Right ventricle myocardium inferior (tissue), 1 donor: ENCODE data around the gene PHKA1. TPM values are rescaled to one million over a fixed set of nuclear protein-coding genes. Genes with fewer than 3 reads are reported as not detected.
"Not testable (repeated sequence)": the region's sequence is repeated elsewhere in the genome, so short reads cannot be mapped to it uniquely, and the experiment has no call there.

Source experiments
- ATAC-seq: fragments of 200-7000 bp; cut with Tn5 transposase; one replicate; pipeline ENCODE4 v1.9.1; 2020; ENCODE audit warnings: mild to moderate bottlenecking, moderate library complexity
- DNase-seq: peaks from one replicate; pipeline ENCODE4 v3.0.0; 2021; ENCODE audit errors: missing footprints
- intact Hi-C: fragments of 100-400 bp; cut with DNase I; formaldehyde crosslinking; loops from one replicate; pipeline ENCODE4 v1.11.0; 2022
- long read RNA-seq: library from polyadenylated mRNA; unstranded; transcript quantifications from one replicate; pipeline ENCODE4 v2.0.0, GENCODE V29; 2021
- total RNA-seq: library from RNA; stranded (reverse); fragmentation: NEBNext Ultra II Directional; extraction: Animal tissue kit (Norgen Biotek cat#: 25700); gene quantifications from one replicate; pipeline ENCODE4 v1.2.1, GENCODE V29; 2021
- donor health status: DM: no; HTN: yes; CAD: no; lungs with severe emphysema.

The PHKA1 gene
- total RNA-seq = 16.1 TPM
- long read RNA-seq, full-length matches to known transcripts = 1 of 6 reads
- long read RNA-seq, partial matches to known transcripts = 2 of 6 reads
- long read RNA-seq, other reads (novel, unspliced or antisense) = 3 of 6 reads

GRCh38 chrX:72713599-72714477 is at the start of gene PHKA1:
Gene PHKA1, minus strand, starts transcription at chrX:72714306. Its CDS starts 426 bp downstream, at chrX:72713880.
- ATAC-seq (peak; percentile 71), DNase-seq (peak; percentile 68)
- intact Hi-C loops = not testable (repeated sequence)

GRCh38 chrX:72760454-72760853 is 46.3 kb upstream of the PHKA1 start:
- ATAC-seq, DNase-seq, intact Hi-C loops: not testable (repeated sequence)

GRCh38 chrX:72748545-72748944 is 34.4 kb upstream of the PHKA1 start:
- intact Hi-C loops, DNase-seq: not testable (repeated sequence)

GRCh38 chrX:72745546-72745945 is 31.4 kb upstream of the PHKA1 start:
- intact Hi-C loops, ATAC-seq, DNase-seq: not testable (repeated sequence)

More at GRCh38 chrX:72748545-72748944, 34.4 kb upstream of the PHKA1 start:
- not testable (repeated sequence) for ATAC-seq

- ATAC-seq (no peak), DNase-seq (no peak)
- intact Hi-C loops = no loop called here
Observed at GRCh38 chrX:72735561-72735960, 21.5 kb upstream of the PHKA1 start.

- ATAC-seq, DNase-seq, intact Hi-C loops: not testable (repeated sequence)
Observed at GRCh38 chrX:72733636-72734035, 19.5 kb upstream of the PHKA1 start.

- ATAC-seq (no peak), DNase-seq (no peak)
- intact Hi-C loops = no loop called here
Observed at GRCh38 chrX:72727846-72728245, 13.7 kb upstream of the PHKA1 start.

- DNase-seq (no peak), ATAC-seq (no peak)
- intact Hi-C loops = no loop called here
Observed at GRCh38 chrX:72716766-72717165, 2.7 kb upstream of the PHKA1 start.

GRCh38 chrX:72715546-72715945 is 1.4 kb upstream of the PHKA1 start:
- DNase-seq = no peak
- intact Hi-C loops = no loop called here
- ATAC-seq = no peak

GRCh38 chrX:72714478-72714916 is 391 bp upstream of the PHKA1 start:
- ATAC-seq = peak; percentile 95
- intact Hi-C loops = no loop called here
- peak; percentile 74 for DNase-seq

- intact Hi-C loops = no loop called here
- DNase-seq (no peak), ATAC-seq (no peak)
Observed at GRCh38 chrX:72713130-72713529, 976 bp downstream of the PHKA1 start.

GRCh38 chrX:72712094-72712755 is 1.9 kb downstream of the PHKA1 start:
- no peak for DNase-seq
- ATAC-seq = no peak
- intact Hi-C loops = no loop called here

- ATAC-seq = no peak
- no peak for DNase-seq
- intact Hi-C loops = no loop called here
Observed at GRCh38 chrX:72705814-72706213, 8.3 kb downstream of the PHKA1 start.

- intact Hi-C loops = no loop called here
- DNase-seq (no peak), ATAC-seq (no peak)
Observed at GRCh38 chrX:72705111-72705510, 9.0 kb downstream of the PHKA1 start.

- intact Hi-C loops = no loop called here
- ATAC-seq (no peak), DNase-seq (no peak)
Observed at GRCh38 chrX:72694170-72694569, 19.9 kb downstream of the PHKA1 start.

GRCh38 chrX:72693477-72693876 is 20.6 kb downstream of the PHKA1 start:
- intact Hi-C loops = no loop called here
- no peak for DNase-seq
- ATAC-seq = no peak

- intact Hi-C loops = no loop called here
- no peak for ATAC-seq
- no peak for DNase-seq
Observed at GRCh38 chrX:72687396-72687795, 26.7 kb downstream of the PHKA1 start.

- ATAC-seq (no peak), DNase-seq (no peak)
- intact Hi-C loops = no loop called here
Observed at GRCh38 chrX:72685810-72686456, 28.2 kb downstream of the PHKA1 start.

- DNase-seq = no peak
- intact Hi-C loops = no loop called here
- ATAC-seq = no peak
Observed at GRCh38 chrX:72685018-72685417, 29.1 kb downstream of the PHKA1 start.
